ENCODE results near the gene TPK1.
"Not testable (repeated sequence)": the region's sequence is repeated elsewhere in the genome, so short reads cannot be mapped to it uniquely, and the experiment has no call there.

TPK1 gene

GRCh38 chr7:144474800-144475615 is 360.8 kb downstream of the TPK1 start:
- no peak for DNase-seq (ENCODE audit: low read depth)

- DNase-seq (ENCODE audit: low read depth): no peak
Measured at GRCh38 chr7:144474363-144474762, 361.5 kb downstream of the TPK1 start.

- no peak for DNase-seq (ENCODE audit: low read depth)
Measured at GRCh38 chr7:144473908-144474307, 361.9 kb downstream of the TPK1 start.

GRCh38 chr7:144470078-144470477 is 365.8 kb downstream of the TPK1 start:
- peak; percentile 18 for DNase-seq (ENCODE audit: low read depth)

GRCh38 chr7:144468990-144469732 is 366.7 kb downstream of the TPK1 start:
- peak; percentile 67 for DNase-seq (ENCODE audit: low read depth)

- no peak for DNase-seq (ENCODE audit: low read depth)
Measured at GRCh38 chr7:144459635-144460034, 376.2 kb downstream of the TPK1 start.

GRCh38 chr7:144455040-144455404 is 380.8 kb downstream of the TPK1 start:
- no peak for DNase-seq (ENCODE audit: low read depth)

- no peak for DNase-seq (ENCODE audit: low read depth)
Measured at GRCh38 chr7:144454256-144455039, 381.4 kb downstream of the TPK1 start.

- no peak for DNase-seq (ENCODE audit: low read depth)
Measured at GRCh38 chr7:144452064-144452463, 383.8 kb downstream of the TPK1 start.

- DNase-seq (ENCODE audit: low read depth): peak; percentile 18
Measured at GRCh38 chr7:144445590-144445989, 390.3 kb downstream of the TPK1 start.

GRCh38 chr7:144439717-144440205 is 396.1 kb downstream of the TPK1 start:
- no peak for DNase-seq (ENCODE audit: low read depth)

GRCh38 chr7:144438759-144439158 is 397.1 kb downstream of the TPK1 start:
- peak; percentile 11 for DNase-seq (ENCODE audit: low read depth)

- peak; percentile 82 for DNase-seq (ENCODE audit: low read depth)
Measured at GRCh38 chr7:144437370-144438191, 398.3 kb downstream of the TPK1 start.

- DNase-seq (ENCODE audit: low read depth): no peak
Measured at GRCh38 chr7:144436500-144436899, 399.4 kb downstream of the TPK1 start.

GRCh38 chr7:144428431-144428830 is 407.4 kb downstream of the TPK1 start:
- no peak for DNase-seq (ENCODE audit: low read depth)

GRCh38 chr7:144427539-144427938 is 408.3 kb downstream of the TPK1 start:
- DNase-seq (ENCODE audit: low read depth): not testable (repeated sequence)

- not testable (repeated sequence) for DNase-seq (ENCODE audit: low read depth)
Measured at GRCh38 chr7:144418931-144419330, 416.9 kb downstream of the TPK1 start.

- no peak for DNase-seq (ENCODE audit: low read depth)
Measured at GRCh38 chr7:144416341-144416740, 419.5 kb downstream of the TPK1 start.

GRCh38 chr7:144415858-144416257 is 420.0 kb downstream of the TPK1 start:
- DNase-seq (ENCODE audit: low read depth): no peak

GRCh38 chr7:144414815-144415214 is 421.0 kb downstream of the TPK1 start:
- no peak for DNase-seq (ENCODE audit: low read depth)

- no peak for DNase-seq (ENCODE audit: low read depth)
Measured at GRCh38 chr7:144410441-144410840, 425.4 kb downstream of the TPK1 start.

Measured in amniotic epithelial cell (primary cell).